PC-9 (cell line): ENCODE results near the gene USP48. TPM values are rescaled to one million over a fixed set of nuclear protein-coding genes. Genes with fewer than 3 reads are reported as not detected.

ENCODE experiments used
- BruUV-seq: library from RNA; stranded (reverse); fragments of 400-500 nt; replicated peaks from 2 replicates; lab custom pipeline; 2021; lab: Mats Ljungman, UMichigan
- CTCF ChIA-PET: fragments of 300-600 bp; sonication (Branson Sonifier 250); formaldehyde crosslinking; loops from one replicate; lab custom pipeline; 2022; ENCODE audit warnings: antibody characterized with exemption; lab: Charles Lee
- POLR2A ChIA-PET: fragments of 300-600 bp; sonication (Branson Sonifier 250); formaldehyde crosslinking; loops from one replicate; lab custom pipeline; 2022; ENCODE audit warnings: antibody characterized with exemption; ENCODE audit not compliant: unreplicated experiment; lab: Charles Lee
- DNase-seq, 2 experiments: peaks; one replicate each; pipeline versions ENCODE4 v3.0.0 to v3.0.0-alpha.2; 2015 to 2022; ENCODE audit warnings: mixed read lengths in 1 of 2
- H2AFZ ChIP-seq: fragments of 200-600 bp; sonication (generic); 2 replicates; pipeline ENCODE4 v1.8.1; 2017; ENCODE audit warnings: antibody characterized with exemption
- H3F3A ChIP-seq: fragments of 200-600 bp; sonication (generic); 2 replicates; pipeline ENCODE4 v1.8.1; 2017; ENCODE audit warnings: antibody characterized with exemption, mild to moderate bottlenecking, low read depth; ENCODE audit not compliant: insufficient read depth
- H3K27ac ChIP-seq: fragments of 200-600 bp; sonication (generic); 2 replicates; pipeline ENCODE4 v1.6.1; 2016; ENCODE audit warnings: mixed run types
- H3K27me3 ChIP-seq: fragments of 200-600 bp; sonication (generic); 2 replicates; pipeline ENCODE4 v1.6.1; 2016; ENCODE audit warnings: low read depth, mixed run types; ENCODE audit not compliant: insufficient read depth
- H3K36me3 ChIP-seq: fragments of 200-600 bp; sonication (generic); 2 replicates; pipeline ENCODE4 v1.6.1; 2016; ENCODE audit warnings: low read depth, mixed run types
- H3K4me1 ChIP-seq: fragments of 200-600 bp; sonication (generic); replicated peaks from 2 replicates; pipeline ENCODE4 v1.6.1; 2016; ENCODE audit warnings: mixed run types; ENCODE audit not compliant: insufficient read depth
- H3K4me2 ChIP-seq: fragments of 200-600 bp; sonication (generic); 2 replicates; pipeline ENCODE4 v1.6.1; 2017; ENCODE audit warnings: mixed run types
- H3K4me3 ChIP-seq: fragments of 200-600 bp; sonication (generic); 2 replicates; pipeline ENCODE4 v1.6.1; 2016; ENCODE audit warnings: mixed run types
- H3K79me2 ChIP-seq: fragments of 200-600 bp; sonication (generic); 2 replicates; pipeline ENCODE4 v1.6.1; 2017; ENCODE audit warnings: low read depth, mixed run types
- H3K9me2 ChIP-seq: fragments of 200-600 bp; sonication (generic); 2 replicates; pipeline ENCODE4 v1.8.1; 2017; ENCODE audit warnings: mild to moderate bottlenecking; ENCODE audit not compliant: insufficient read depth
- H3K9me3 ChIP-seq: fragments of 200-600 bp; sonication (generic); 2 replicates; pipeline ENCODE4 v1.8.1; 2016; ENCODE audit warnings: low read depth; ENCODE audit not compliant: insufficient read depth
- H4K20me1 ChIP-seq: fragments of 200-600 bp; sonication (generic); 2 replicates; pipeline ENCODE4 v1.8.1; 2017; ENCODE audit not compliant: insufficient read depth
- EZH2 ChIP-seq: fragments of 200-600 bp; sonication (generic); IDR thresholded peaks from 2 replicates; pipeline ENCODE4 v1.8.0; 2017; ENCODE audit warnings: antibody characterized with exemption, low read depth
- intact Hi-C: fragments of 100-400 bp; cut with micrococcal nuclease; formaldehyde crosslinking; loops from one replicate; pipeline ENCODE4 v1.10.0; 2022; ENCODE audit not compliant: unreplicated experiment
- total RNA-seq: library from RNA; stranded (reverse); gene quantifications from 2 replicates; pipeline ENCODE4 v1.2.3, GENCODE V29; 2021
- TF ChIP-seq, protein P1 (sequence below): fragments of 200-600 bp; sonication (generic); conservative IDR thresholded peaks from 2 replicates; pipeline ENCODE4 v1.6.1; 2017; ENCODE audit warnings: mixed run types, antibody characterized with exemption, mild to moderate bottlenecking, moderate library complexity

Gene USP48
- total RNA-seq, 1 experiment from 2014 or later = 63.1 TPM

DNA sequence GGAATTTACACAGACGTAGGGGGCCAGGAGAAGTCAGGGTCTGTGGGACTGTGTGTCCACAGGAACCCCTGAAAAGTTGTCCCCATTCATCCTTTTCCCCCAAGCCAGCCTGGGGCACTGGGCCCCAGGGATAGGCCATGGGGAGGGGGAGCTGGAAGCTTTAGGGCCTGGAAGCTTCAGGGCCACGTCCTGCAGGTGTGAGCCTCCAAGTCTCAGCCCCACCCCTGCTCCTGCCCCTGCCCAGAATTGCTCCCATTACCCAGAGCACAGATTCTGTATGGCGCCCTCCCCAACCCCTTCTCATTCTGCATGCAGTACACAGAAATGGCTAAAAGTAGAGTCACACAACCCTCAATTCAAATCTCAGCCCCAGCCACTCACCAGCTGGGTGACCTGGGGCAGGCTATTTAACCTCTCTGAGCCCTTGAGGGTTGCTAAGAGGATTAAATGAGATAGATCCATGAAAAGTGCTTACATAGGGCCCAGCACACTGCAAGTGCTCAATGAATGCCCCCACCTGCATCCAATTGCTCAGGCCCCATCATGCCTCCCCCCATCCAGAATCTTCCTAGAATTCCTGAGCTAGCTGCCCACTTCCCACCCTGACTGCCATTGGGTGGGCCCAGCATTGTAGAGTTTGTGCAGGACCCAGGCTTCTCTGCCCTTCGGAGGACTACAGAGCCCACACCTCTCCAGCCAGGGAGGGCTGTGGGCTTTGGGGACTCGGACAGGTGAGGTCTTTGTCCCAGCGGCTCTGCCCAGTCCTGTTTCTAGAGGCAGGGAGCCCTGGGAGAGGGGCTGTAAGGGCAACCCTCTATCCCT lies 120.3 kb downstream of the USP48 start:
- Histone ChIP-seq H3K27me3 (no peaks in the 10 kb centered on the region), H4K20me1 (no peaks in the 10 kb centered on the region), H3K36me3 (no peaks in the 10 kb centered on the region), H3K4me1 (no peaks in the 10 kb centered on the region), H3F3A (no peaks in the 10 kb centered on the region), H3K4me3 (no peak overlapping the region), H2AFZ (no peak overlapping the region), H3K27ac (no peak overlapping the region), H3K79me2 (no peaks in the 10 kb centered on the region), H3K4me2 (no peak overlapping the region), H3K9me2 (no peaks in the 10 kb centered on the region), H3K9me3 (no peaks in the 10 kb centered on the region)
- BruUV-seq = no TSS peak
- TF ChIP-seq, protein P1, sequence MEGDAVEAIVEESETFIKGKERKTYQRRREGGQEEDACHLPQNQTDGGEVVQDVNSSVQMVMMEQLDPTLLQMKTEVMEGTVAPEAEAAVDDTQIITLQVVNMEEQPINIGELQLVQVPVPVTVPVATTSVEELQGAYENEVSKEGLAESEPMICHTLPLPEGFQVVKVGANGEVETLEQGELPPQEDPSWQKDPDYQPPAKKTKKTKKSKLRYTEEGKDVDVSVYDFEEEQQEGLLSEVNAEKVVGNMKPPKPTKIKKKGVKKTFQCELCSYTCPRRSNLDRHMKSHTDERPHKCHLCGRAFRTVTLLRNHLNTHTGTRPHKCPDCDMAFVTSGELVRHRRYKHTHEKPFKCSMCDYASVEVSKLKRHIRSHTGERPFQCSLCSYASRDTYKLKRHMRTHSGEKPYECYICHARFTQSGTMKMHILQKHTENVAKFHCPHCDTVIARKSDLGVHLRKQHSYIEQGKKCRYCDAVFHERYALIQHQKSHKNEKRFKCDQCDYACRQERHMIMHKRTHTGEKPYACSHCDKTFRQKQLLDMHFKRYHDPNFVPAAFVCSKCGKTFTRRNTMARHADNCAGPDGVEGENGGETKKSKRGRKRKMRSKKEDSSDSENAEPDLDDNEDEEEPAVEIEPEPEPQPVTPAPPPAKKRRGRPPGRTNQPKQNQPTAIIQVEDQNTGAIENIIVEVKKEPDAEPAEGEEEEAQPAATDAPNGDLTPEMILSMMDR = no peak
- no peak for TF ChIP-seq EZH2
- intact Hi-C loops = loop anchor here (10.0 kb wide), 1 partner anchor 752 kb away; no protein-coding TSS in a partner anchor
- CTCF ChIA-PET = interaction anchor here (0.5 to 0.6 kb wide), 2 partner anchors 11 to 316 kb away, joined by 4 to 6 read pairs; no protein-coding TSS in a partner anchor
- POLR2A ChIA-PET = interaction anchor here (0.6 kb wide), 1 partner anchor 223 kb away, joined by 4 read pairs; the partner anchor contains the start of gene NBPF3
- no peak for DNase-seq

DNA sequence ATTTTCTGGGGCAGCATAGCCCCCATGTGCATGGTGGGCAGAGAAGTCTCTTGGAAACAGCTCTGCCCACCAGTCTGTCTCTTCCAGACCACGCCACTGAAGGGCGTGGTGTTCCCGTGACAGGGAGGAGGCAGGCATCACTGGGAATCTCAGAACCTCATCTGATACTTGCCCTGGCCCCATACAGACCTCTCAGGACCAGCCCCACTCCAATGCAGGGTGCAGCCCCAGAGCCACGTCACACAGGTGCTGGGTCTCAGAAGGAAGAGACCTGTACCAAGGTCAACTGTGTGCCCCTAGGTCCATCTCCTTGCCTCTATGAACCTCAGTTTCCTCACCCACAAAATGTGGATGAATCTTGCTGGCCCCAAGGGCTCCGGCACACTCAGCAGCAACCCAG lies 121.1 kb downstream of the USP48 start:
- intact Hi-C loops = loop anchor here (10.0 kb wide), 1 partner anchor 753 kb away; no protein-coding TSS in a partner anchor
- ChIA-PET POLR2A (interaction anchor here (0.6 kb wide), 1 partner anchor 222 kb away, joined by 4 read pairs; the partner anchor contains the start of gene NBPF3), CTCF (interaction anchor here (0.5 to 0.6 kb wide), 2 partner anchors 10 to 317 kb away, joined by 4 to 6 read pairs; no protein-coding TSS in a partner anchor)
- Histone ChIP-seq H2AFZ (no peak overlapping the region), H4K20me1 (no peaks in the 10 kb centered on the region), H3K27me3 (no peaks in the 10 kb centered on the region), H3K4me2 (no peak overlapping the region), H3K4me3 (no peak overlapping the region), H3K36me3 (no peaks in the 10 kb centered on the region), H3K4me1 (no peaks in the 10 kb centered on the region), H3F3A (no peaks in the 10 kb centered on the region), H3K9me3 (no peaks in the 10 kb centered on the region), H3K27ac (no peak overlapping the region), H3K9me2 (no peaks in the 10 kb centered on the region), H3K79me2 (no peaks in the 10 kb centered on the region)
- DNase-seq = no peak
- BruUV-seq = no TSS peak
- TF ChIP-seq, protein P1 = no peak
- no peak for TF ChIP-seq EZH2

DNA sequence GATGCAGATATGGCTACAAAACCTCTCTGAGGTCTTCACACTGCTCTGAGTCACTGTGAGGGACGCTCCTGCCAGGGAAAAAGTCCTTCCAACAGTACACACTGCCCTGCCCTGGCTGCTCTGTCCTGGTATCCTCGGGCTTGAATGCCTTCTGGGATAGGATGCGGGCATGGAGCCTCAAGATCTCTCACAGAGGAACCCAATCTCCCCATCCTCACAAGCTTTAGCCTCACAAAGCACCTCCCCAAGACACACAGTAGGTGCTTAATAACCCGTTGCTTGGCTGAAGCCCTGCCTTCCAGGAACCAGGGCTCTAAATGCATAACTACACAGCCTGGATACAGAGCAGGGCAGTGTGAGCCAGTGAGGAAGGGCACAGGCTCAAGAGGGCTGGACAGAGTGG lies 123.0 kb downstream of the USP48 start:
- Histone ChIP-seq H3K4me2 (no peak overlapping the region), H3K27me3 (no peaks in the 10 kb centered on the region), H3K36me3 (no peaks in the 10 kb centered on the region), H3F3A (0 out of 2 replicates have a peak, but pooled peaks cover 3% of the 10 kb centered on the region), H3K9me2 (no peaks in the 10 kb centered on the region), H2AFZ (no peak overlapping the region), H4K20me1 (no peaks in the 10 kb centered on the region), H3K9me3 (no peaks in the 10 kb centered on the region), H3K27ac (no peak overlapping the region), H3K4me3 (no peak overlapping the region), H3K79me2 (no peaks in the 10 kb centered on the region), H3K4me1 (peaks cover 15% of the 10 kb centered on the region)
- intact Hi-C loops = loop anchor here (1.0 to 10.0 kb wide), 7 partner anchors 48 to 755 kb away; partner anchors contain the start of gene ALPL
- no TSS peak for BruUV-seq
- ChIA-PET CTCF (no interaction called here), POLR2A (no interaction called here)
- TF ChIP-seq, protein P1 = no peak
- no peak for TF ChIP-seq EZH2
- DNase-seq = no peak
